Retinal pigment epithelial cell (primary cell): ENCODE measurements around the gene MICU1.
A peak's percentile ranks its signal among the peaks of the same experiment; 100 is the strongest.

Experiments
- DNase-seq: peaks from one replicate; pipeline ENCODE4 v3.0.0-alpha.2; 2010; ENCODE audit warnings: low read depth
- H3K4me3 ChIP-seq: 2 replicates; pipeline ENCODE4 v1.5.1; 2011; ENCODE audit warnings: mild to moderate bottlenecking, low read length, control low read depth, moderate library complexity
- TF ChIP-seq, protein P1 (sequence below): conservative IDR thresholded peaks from 2 replicates; pipeline ENCODE4 v1.5.1; 2011; ENCODE audit warnings: low read depth, low read length, control low read depth, inconsistent platforms

MICU1 gene

DNA sequence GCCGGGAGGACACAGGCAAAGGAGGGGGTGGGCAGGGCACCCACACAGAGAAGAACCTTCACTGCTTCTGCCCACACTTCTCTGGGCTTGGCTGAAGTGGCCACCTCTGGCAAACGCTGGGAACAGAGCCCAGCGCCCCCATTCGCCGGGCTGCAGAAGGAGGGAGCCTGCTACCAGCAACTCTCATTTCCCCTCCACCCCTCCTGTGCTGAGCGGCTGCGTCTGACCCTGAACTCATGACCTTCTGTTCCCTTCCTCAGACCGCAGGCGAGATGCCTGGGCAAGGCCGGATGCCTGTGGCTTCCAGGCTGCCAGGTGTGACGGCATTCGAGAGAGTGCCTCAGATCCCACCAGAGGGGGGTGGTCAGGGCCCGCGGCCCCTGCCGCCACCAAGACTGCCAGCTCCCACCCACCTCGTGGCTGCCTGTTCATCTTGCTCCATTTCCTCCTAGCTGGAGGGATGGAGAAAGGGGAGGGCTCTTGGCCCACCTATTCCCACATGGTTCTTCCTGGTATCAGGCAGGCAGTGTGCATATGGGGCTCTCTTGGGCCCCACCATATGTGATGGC is 291.0 kb downstream of the MICU1 start:
- TF ChIP-seq, protein P1, sequence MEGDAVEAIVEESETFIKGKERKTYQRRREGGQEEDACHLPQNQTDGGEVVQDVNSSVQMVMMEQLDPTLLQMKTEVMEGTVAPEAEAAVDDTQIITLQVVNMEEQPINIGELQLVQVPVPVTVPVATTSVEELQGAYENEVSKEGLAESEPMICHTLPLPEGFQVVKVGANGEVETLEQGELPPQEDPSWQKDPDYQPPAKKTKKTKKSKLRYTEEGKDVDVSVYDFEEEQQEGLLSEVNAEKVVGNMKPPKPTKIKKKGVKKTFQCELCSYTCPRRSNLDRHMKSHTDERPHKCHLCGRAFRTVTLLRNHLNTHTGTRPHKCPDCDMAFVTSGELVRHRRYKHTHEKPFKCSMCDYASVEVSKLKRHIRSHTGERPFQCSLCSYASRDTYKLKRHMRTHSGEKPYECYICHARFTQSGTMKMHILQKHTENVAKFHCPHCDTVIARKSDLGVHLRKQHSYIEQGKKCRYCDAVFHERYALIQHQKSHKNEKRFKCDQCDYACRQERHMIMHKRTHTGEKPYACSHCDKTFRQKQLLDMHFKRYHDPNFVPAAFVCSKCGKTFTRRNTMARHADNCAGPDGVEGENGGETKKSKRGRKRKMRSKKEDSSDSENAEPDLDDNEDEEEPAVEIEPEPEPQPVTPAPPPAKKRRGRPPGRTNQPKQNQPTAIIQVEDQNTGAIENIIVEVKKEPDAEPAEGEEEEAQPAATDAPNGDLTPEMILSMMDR: peak; percentile 51
- peak; percentile 100 for DNase-seq
- H3K4me3 ChIP-seq: peak overlapping the region; percentile 6

DNA sequence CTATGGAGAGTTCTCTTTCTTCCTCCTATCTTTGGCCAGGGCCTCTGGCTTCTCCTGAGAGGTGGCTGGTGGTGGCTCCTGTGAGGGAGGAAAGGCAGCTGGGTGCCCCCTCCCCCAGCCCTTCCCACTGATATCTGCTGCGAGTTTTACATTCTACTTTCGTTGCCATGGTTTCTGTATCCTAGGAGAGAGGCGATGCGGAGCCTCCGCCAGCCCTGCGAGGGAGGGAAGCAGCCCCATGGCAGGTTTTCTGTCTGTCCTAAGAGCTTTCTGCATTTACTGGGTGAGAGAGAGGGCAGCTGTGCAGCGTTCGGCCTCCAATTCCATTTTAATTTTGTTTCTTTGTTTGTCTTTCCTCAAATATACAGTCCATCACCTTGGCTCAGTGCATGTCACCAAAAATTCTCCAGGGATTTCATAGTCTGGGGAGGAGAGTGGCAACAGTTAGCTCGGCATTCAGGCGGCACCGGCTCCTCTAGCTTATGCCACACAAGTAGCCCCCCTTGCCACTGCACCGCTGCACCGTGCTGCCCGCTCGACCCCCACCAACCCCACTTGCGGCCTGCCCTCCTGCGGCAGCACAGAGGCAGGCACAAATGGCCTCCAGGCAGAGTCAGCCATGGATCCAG is 291.6 kb downstream of the MICU1 start:
- peak overlapping the region; percentile 6 for H3K4me3 ChIP-seq
- TF ChIP-seq, protein P1: no peak
- DNase-seq: peak; percentile 88

DNA sequence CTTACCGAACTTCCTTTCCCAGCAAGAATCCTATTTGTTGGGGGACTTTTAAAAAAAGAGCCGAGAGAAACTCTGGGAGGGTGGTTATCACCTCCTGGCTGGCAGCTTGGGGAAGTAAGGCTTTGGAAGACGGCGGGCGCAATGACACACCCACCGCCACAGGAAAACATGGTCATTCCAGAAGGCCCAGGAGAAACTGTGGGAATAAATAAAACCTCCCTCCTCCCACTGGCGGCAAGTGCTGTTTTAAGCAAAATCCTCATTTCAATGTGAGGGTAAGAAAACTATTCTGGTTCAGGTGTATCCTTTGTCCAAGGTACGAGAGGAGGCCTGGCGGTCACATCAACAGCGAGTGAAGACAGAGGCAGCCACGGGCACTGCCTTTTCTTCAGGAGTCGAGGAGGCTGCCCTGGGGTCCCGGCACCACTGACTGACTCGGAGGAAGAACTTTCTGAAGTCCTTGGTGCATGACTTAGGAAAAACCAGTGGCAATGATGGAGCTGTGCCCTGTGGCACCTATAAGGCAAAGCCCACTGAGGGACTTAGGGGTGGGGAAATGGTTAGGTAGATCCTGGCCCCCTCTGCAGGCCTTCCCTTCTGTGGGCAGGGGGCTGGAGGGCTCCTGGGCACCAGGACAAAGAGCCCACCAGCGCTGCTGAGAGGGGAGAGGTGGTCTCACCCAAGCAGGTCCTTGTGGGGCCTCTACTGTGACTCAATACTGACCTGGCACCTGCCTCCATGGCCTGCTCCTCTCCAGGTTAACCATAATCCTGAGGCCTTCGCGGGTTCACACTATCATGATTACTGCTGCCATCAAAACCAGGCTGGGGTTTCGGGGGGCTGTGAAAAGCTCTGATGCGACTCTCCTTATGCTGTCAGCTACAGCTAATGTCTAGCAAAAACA is 292.5 kb downstream of the MICU1 start:
- TF ChIP-seq, protein P1: no peak
- DNase-seq: no peak
- H3K4me3 ChIP-seq: no peak overlapping the region

DNA sequence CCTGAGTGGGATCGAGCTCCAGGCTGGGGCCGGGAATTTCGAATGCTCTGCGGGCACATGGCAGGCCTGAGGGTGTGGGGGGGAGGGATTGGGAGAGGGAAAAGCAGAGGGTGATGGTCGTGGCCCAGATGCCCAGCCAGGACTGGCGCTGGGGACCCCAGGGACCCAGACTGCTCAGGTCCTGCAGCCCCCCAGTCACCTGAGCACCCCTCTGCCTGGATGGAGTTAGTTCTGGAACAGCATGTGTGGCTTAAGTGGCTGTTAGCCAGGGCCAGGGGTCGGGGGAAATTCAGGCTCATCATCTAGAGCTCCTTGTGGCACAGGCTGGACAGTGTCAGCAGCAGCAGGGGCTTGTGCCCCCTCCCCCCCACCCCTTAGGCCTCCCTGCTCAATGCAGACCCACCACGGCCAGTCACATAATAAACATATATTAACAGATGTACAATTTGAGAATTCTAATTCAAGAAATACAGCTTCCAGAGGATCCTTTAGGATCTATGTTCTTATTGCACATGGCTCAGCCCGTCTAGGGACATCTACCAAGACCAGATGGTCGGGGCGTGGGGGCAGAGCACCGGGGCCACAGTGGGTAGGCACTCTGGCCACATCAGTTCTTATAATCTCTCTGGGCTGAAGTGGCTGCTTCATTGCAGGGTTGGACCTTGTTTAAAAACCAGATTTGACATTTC is 293.3 kb downstream of the MICU1 start:
- TF ChIP-seq, protein P1: no peak
- DNase-seq: no peak
- no peak overlapping the region for H3K4me3 ChIP-seq

DNA sequence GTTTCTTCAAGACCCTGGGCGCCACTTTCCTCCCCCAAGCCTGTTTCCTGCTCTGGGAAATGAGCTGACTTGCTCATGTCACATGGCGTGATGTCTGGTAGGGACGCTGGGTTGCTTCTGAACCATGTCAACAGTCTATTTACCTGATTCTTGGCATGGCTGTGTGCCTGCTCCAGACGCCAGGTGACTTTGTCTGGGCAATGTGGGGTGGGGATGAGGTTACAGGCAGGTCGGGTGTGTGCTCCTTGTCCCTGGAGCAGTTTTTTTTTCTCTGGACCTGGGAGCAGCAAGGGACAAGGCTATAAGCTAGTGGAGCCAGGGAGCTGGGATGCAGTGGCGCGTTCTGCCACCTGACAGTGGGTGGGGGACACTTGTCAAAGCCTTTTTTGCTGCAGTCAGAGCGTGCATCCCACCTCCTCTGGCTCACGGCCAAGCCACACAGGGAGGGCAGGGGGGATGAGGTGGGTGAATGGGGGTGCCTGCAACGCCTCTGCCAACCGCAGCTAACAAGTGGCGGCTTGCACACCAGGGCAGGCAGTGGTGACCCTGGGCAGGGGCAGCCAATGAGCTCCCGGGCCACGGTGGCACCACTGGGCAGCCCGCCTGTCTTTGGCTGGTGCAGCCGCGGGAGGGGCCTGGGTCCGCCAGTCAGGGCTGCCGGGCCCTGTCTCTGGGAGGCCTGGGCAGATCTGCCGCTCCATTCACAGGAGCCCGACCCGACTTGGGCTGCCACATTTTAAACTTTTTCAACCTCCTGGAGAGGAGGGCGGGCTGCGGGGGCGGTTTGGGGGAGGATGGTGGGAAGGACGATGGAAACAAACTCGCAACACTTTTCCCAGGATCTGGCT is 294.1 kb downstream of the MICU1 start:
- no peak overlapping the region for H3K4me3 ChIP-seq
- TF ChIP-seq, protein P1: peak; percentile 36
- peak; percentile 97 for DNase-seq

DNA sequence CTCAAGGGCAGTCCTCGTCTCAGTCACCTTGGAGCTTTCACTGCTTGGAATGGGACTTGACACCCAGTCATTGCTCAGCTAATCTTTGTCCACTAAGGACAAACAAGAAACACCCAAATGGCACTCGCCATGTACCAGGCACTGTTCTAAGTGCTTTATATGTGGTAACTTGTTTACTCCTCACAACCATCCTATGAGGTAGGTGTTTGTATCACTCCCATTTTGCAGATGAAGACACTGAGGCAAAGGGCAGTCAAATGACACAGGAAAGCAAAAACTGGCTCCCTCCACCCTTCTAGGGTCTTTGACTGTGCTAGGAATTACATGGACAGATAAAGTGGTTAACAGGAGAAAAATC is 295.8 kb downstream of the MICU1 start:
- no peak overlapping the region for H3K4me3 ChIP-seq
- TF ChIP-seq, protein P1: no peak
- DNase-seq: no peak
